HEK293T (cell line): ENCODE results near the gene TTC17.

Source experiments
- ARNT ChIP-seq: fragments of 450-650 bp; IDR thresholded peaks from 2 replicates; pipeline ENCODE4 v1.6.1; 2017; ENCODE audit warnings: mild to moderate bottlenecking
- BHLHE40 ChIP-seq: fragments of 450-650 bp; IDR thresholded peaks from 2 replicates; pipeline ENCODE4 v1.6.1; 2016; ENCODE audit warnings: mild to moderate bottlenecking, moderate library complexity, borderline replicate concordance
- CTBP1 ChIP-seq: fragments of 450-650 bp; IDR thresholded peaks from 2 replicates; pipeline ENCODE4 v1.6.1; 2016; ENCODE audit warnings: borderline replicate concordance
- ELF4 ChIP-seq: fragments of 450-650 bp; IDR thresholded peaks from 2 replicates; pipeline ENCODE4 v1.6.1; 2017; ENCODE audit warnings: antibody characterized with exemption
- FOXA1 ChIP-seq: fragments of 450-650 bp; IDR thresholded peaks from 2 replicates; pipeline ENCODE4 v1.6.1; 2016; ENCODE audit warnings: mild to moderate bottlenecking
- FOXK2 ChIP-seq: fragments of 450-650 bp; IDR thresholded peaks from 2 replicates; pipeline ENCODE4 v1.6.1; 2016; ENCODE audit warnings: mild to moderate bottlenecking
- FOXM1 ChIP-seq: fragments of 450-650 bp; IDR thresholded peaks from 2 replicates; pipeline ENCODE4 v1.6.1; 2017; ENCODE audit warnings: mild to moderate bottlenecking, borderline replicate concordance
- L3MBTL2 ChIP-seq: fragments of 450-650 bp; conservative IDR thresholded peaks from 2 replicates; pipeline ENCODE4 v1.6.1; 2016; ENCODE audit warnings: mild to moderate bottlenecking
- SP1 ChIP-seq: fragments of 450-650 bp; IDR thresholded peaks from 2 replicates; pipeline ENCODE4 v1.6.1; 2017
- SUZ12 ChIP-seq: fragments of 450-650 bp; IDR thresholded peaks from 2 replicates; pipeline ENCODE4 v1.6.1; 2016; ENCODE audit warnings: mild to moderate bottlenecking
- ZNF384 ChIP-seq: fragments of 450-650 bp; IDR thresholded peaks from 2 replicates; pipeline ENCODE4 v1.6.1; 2016
- TF ChIP-seq, protein P1 (sequence below): fragments of 450-650 bp; IDR thresholded peaks from 2 replicates; pipeline ENCODE4 v1.6.1; 2016

DNA sequence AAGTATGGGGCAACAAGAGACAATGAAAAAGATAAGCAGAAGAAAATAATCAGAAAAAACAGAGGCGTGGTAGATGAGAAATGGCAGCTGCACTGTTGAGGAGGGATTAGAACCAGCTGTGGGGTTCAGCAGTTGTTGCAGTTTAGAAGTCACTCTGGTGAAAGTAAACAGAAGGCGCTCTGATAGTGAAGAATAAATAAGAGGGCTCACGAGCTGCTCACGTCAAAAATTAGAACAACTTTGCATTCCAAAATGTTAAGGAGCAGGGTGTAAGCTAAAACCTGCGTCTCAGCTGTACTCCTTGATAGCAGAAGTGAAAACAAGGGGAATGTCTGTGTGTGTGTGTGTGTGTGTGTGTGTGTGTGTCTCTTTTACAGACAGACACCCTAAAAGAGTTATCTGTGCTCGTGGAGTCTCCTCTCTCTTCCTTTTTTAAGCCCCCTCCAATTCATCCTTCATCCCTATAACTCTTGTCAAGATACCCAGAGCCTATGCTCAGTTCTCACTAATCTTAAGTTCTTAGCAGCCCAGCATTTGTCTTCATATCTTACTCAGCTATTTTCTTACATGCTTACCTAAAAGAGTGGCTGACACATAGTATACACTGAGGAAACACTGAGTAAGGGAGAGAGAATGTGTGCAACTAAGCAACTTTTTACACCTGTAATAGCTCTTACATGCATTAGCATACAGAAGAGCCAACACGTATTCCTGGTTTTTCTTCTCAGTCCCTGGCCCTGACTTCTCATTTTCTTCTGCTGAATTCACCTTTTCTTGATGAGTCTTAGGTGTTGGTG lies 8.9 kb downstream of the TTC17 start:
- TF ChIP-seq FOXK2 (no peak), ELF4 (no peak), BHLHE40 (no peak), FOXA1 (no peak), CTBP1 (no peak), FOXM1 (no peak), ZNF384 (no peak), ARNT (no peak), SP1 (no peak), L3MBTL2 (no peak), SUZ12 (no peak)
- TF ChIP-seq, protein P1, sequence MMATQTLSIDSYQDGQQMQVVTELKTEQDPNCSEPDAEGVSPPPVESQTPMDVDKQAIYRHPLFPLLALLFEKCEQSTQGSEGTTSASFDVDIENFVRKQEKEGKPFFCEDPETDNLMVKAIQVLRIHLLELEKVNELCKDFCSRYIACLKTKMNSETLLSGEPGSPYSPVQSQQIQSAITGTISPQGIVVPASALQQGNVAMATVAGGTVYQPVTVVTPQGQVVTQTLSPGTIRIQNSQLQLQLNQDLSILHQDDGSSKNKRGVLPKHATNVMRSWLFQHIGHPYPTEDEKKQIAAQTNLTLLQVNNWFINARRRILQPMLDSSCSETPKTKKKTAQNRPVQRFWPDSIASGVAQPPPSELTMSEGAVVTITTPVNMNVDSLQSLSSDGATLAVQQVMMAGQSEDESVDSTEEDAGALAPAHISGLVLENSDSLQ = no peak
